HuH-7.5 (cell line): ENCODE results near the gene CYB5R4.
A peak's percentile ranks its signal among the peaks of the same experiment; 100 is the strongest.
"Not testable (repeated sequence)": the region's sequence is repeated elsewhere in the genome, so short reads cannot be mapped to it uniquely, and the experiment has no call there.

Source experiments
- DNase-seq: peaks from one replicate; pipeline ENCODE4 v3.0.0; 2011; ENCODE audit warnings: low spot score

Gene CYB5R4

GRCh38 chr6:83862776-83863471 is 3.4 kb downstream of the CYB5R4 start:
- DNase-seq = no peak

- no peak for DNase-seq
These were observed 7.6 kb downstream of the CYB5R4 start for GRCh38 chr6:83867043-83867442.

GRCh38 chr6:83867527-83868161 is 8.2 kb downstream of the CYB5R4 start:
- no peak for DNase-seq

GRCh38 chr6:83868639-83869038 is 9.2 kb downstream of the CYB5R4 start:
- no peak for DNase-seq

- no peak for DNase-seq
These were observed 11.2 kb downstream of the CYB5R4 start for GRCh38 chr6:83870649-83871048.

- no peak for DNase-seq
These were observed 13.1 kb downstream of the CYB5R4 start for GRCh38 chr6:83872386-83873118.

- no peak for DNase-seq
These were observed 14.4 kb downstream of the CYB5R4 start for GRCh38 chr6:83873869-83874268.

GRCh38 chr6:83875843-83876242 is 16.4 kb downstream of the CYB5R4 start:
- DNase-seq = no peak

- DNase-seq = no peak
These were observed 19.6 kb downstream of the CYB5R4 start for GRCh38 chr6:83878902-83879644.

- DNase-seq = no peak
These were observed 20.3 kb downstream of the CYB5R4 start for GRCh38 chr6:83879746-83880145.

- DNase-seq = no peak
These were observed 23.8 kb downstream of the CYB5R4 start for GRCh38 chr6:83883240-83883639.

GRCh38 chr6:83884523-83884922 is 25.0 kb downstream of the CYB5R4 start:
- peak; percentile 21 for DNase-seq

- no peak for DNase-seq
These were observed 26.5 kb downstream of the CYB5R4 start for GRCh38 chr6:83885984-83886383.

GRCh38 chr6:83889621-83890020 is 30.1 kb downstream of the CYB5R4 start:
- no peak for DNase-seq

- DNase-seq = no peak
These were observed 31.0 kb downstream of the CYB5R4 start for GRCh38 chr6:83890520-83890919.

GRCh38 chr6:83891586-83891985 is 32.1 kb downstream of the CYB5R4 start:
- DNase-seq = no peak

GRCh38 chr6:83893024-83893423 is 33.5 kb downstream of the CYB5R4 start:
- DNase-seq = no peak

- DNase-seq = not testable (repeated sequence)
These were observed 37.6 kb downstream of the CYB5R4 start for GRCh38 chr6:83897094-83897493.

- DNase-seq = no peak
These were observed 42.1 kb downstream of the CYB5R4 start for GRCh38 chr6:83901624-83902023.

- no peak for DNase-seq
These were observed 44.9 kb downstream of the CYB5R4 start for GRCh38 chr6:83904395-83904794.

GRCh38 chr6:83905648-83906047 is 46.2 kb downstream of the CYB5R4 start:
- DNase-seq = no peak

GRCh38 chr6:83907623-83908390 is 48.3 kb downstream of the CYB5R4 start:
- not testable (repeated sequence) for DNase-seq
